Trophoblast cell (in vitro differentiated cells and primary cell): ENCODE results near the gene NDST1.

Source experiments
- DNase-seq, 2 donors: peaks; one replicate each; pipeline ENCODE4 v3.0.0-alpha.2; 2016
- H2AFZ ChIP-seq: 2 replicates; pipeline ENCODE4 v1.6.1; 2013; ENCODE audit warnings: low read length, moderate library complexity, mild to moderate bottlenecking; ENCODE audit not compliant: insufficient read depth, poor library complexity
- H2AK5ac ChIP-seq: 2 replicates; pipeline ENCODE4 v1.6.1; 2013; ENCODE audit warnings: mild to moderate bottlenecking, low read length
- H2BK120ac ChIP-seq: 2 replicates; pipeline ENCODE4 v1.6.1; 2013; ENCODE audit warnings: low read length, mild to moderate bottlenecking, moderate library complexity; ENCODE audit not compliant: insufficient read depth, poor library complexity
- H2BK12ac ChIP-seq: 2 replicates; pipeline ENCODE4 v1.6.1; 2013; ENCODE audit warnings: mild to moderate bottlenecking, low read length, moderate library complexity
- H2BK5ac ChIP-seq: 2 replicates; pipeline ENCODE4 v1.6.1; 2013; ENCODE audit warnings: low read length, low read depth, moderate library complexity, mild to moderate bottlenecking; ENCODE audit not compliant: poor library complexity
- H3K14ac ChIP-seq: 2 replicates; pipeline ENCODE4 v1.6.1; 2013; ENCODE audit warnings: mild to moderate bottlenecking, low read length
- H3K18ac ChIP-seq: 2 replicates; pipeline ENCODE4 v1.6.1; 2013; ENCODE audit warnings: mild to moderate bottlenecking, low read length
- H3K23ac ChIP-seq: 2 replicates; pipeline ENCODE4 v1.6.1; 2013; ENCODE audit warnings: low read length
- H3K27ac ChIP-seq: 2 replicates; pipeline ENCODE4 v1.5.1; 2013; ENCODE audit warnings: low read depth, mild to moderate bottlenecking, inconsistent platforms, low read length, moderate library complexity
- H3K27me3 ChIP-seq: 2 replicates; pipeline ENCODE4 v1.6.1; 2013; ENCODE audit warnings: inconsistent platforms, mild to moderate bottlenecking, low read length, moderate library complexity; ENCODE audit not compliant: insufficient read depth
- H3K36me3 ChIP-seq, 2 experiments: 1 replicate in 1 of 2; 2 replicates in 1 of 2; pipeline ENCODE4 v1.6.1; 2013; ENCODE audit warnings: low read length in 2 of 2, mild to moderate bottlenecking in 2 of 2, moderate library complexity in 1 of 2; ENCODE audit not compliant: insufficient read depth in 2 of 2, control insufficient read depth in 1 of 2
- H3K4ac ChIP-seq: 2 replicates; pipeline ENCODE4 v1.6.1; 2013; ENCODE audit warnings: low read depth, mild to moderate bottlenecking, low read length, moderate library complexity
- H3K4me1 ChIP-seq, 2 experiments: 1 replicate in 1 of 2; 2 replicates in 1 of 2; pipeline ENCODE4 v1.6.1; 2013; ENCODE audit warnings: low read length in 2 of 2, mild to moderate bottlenecking in 2 of 2, moderate library complexity in 1 of 2; ENCODE audit not compliant: insufficient read depth in 2 of 2, control insufficient read depth in 1 of 2
- H3K4me2 ChIP-seq: 2 replicates; pipeline ENCODE4 v1.6.1; 2013; ENCODE audit warnings: inconsistent platforms, mild to moderate bottlenecking, low read length, moderate library complexity
- H3K4me3 ChIP-seq: 2 replicates; pipeline ENCODE4 v1.5.1; 2013; ENCODE audit warnings: mild to moderate bottlenecking, low read depth, low read length, inconsistent platforms
- H3K79me1 ChIP-seq: one replicate; pipeline ENCODE4 v1.6.1; 2013; ENCODE audit warnings: low read length
- H3K79me2 ChIP-seq: 2 replicates; pipeline ENCODE4 v1.6.1; 2013; ENCODE audit warnings: low read length, mild to moderate bottlenecking; ENCODE audit not compliant: control insufficient read depth, insufficient read depth, poor library complexity
- H3K9ac ChIP-seq: 2 replicates; pipeline ENCODE4 v1.6.1; 2013; ENCODE audit warnings: mild to moderate bottlenecking, low read length
- H3K9me3 ChIP-seq: 2 replicates; pipeline ENCODE4 v1.6.1; 2013; ENCODE audit warnings: low read depth, mild to moderate bottlenecking, control low read depth, inconsistent platforms, low read length; ENCODE audit not compliant: insufficient read depth
- H4K12ac ChIP-seq: 2 replicates; pipeline ENCODE4 v1.6.1; 2013; ENCODE audit warnings: low read depth, mild to moderate bottlenecking, low read length, moderate library complexity
- H4K8ac ChIP-seq: 2 replicates; pipeline ENCODE4 v1.6.1; 2013; ENCODE audit warnings: low read depth, mild to moderate bottlenecking, low read length, moderate library complexity
- H4K91ac ChIP-seq: one replicate; pipeline ENCODE4 v1.6.1; 2013; ENCODE audit warnings: low read depth, mild to moderate bottlenecking, low read length, moderate library complexity
- WGBS: extraction: QIAGEN DNeasy Blood & Tissue Kit; methylation state at CpG from one replicate; pipeline ENCODE4 v1.1.7; 2013; ENCODE audit warnings: missing lambda C conversion rate; ENCODE audit not compliant: insufficient read length, insufficient coverage; ENCODE audit errors: extremely low coverage; 5-methylcytosine and 5-hydroxymethylcytosine counted together

Gene NDST1

DNA sequence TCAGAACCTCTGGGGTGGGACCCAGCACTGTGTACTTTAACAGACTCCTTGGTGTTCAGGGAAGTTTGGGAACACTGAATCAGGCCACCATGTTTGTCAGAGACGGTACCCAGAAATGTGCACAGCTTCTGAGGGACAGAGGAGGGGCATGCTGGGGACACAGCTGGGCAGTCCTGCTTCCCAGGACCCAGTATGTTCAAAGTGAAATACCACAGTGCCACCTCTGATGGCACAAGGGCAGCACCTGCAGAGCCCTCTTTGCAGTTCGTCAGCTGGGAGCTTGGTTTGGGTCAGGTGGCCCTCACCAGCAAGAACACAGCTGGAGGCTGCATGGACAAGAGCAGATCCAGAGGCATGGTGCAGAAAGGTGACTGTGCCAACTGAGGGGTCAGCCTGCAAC lies 51.2 kb downstream of the NDST1 start:
- H3K14ac ChIP-seq = no peak overlapping the region
- no peak overlapping the region for H2BK5ac ChIP-seq
- peaks cover 3% of the 10 kb centered on the region for H3K9me3 ChIP-seq
- H3K79me2 ChIP-seq = no peaks in the 10 kb centered on the region
- no peak overlapping the region for H2BK12ac ChIP-seq
- no peak overlapping the region for H4K91ac ChIP-seq
- H4K12ac ChIP-seq = no peak overlapping the region
- H3K9ac ChIP-seq = peak overlapping the region; percentile 10
- H4K8ac ChIP-seq = no peak overlapping the region
- no peak overlapping the region for H3K23ac ChIP-seq
- H2BK120ac ChIP-seq = no peak overlapping the region
- H3K4me3 ChIP-seq = no peak overlapping the region
- H2AK5ac ChIP-seq = no peak overlapping the region
- H2AFZ ChIP-seq = no peak overlapping the region
- peaks cover 32 to 47% of the 10 kb centered on the region in 2 experiments for H3K36me3 ChIP-seq
- no peaks in the 10 kb centered on the region for H3K27me3 ChIP-seq
- H3K27ac ChIP-seq = no peak overlapping the region
- no peak overlapping the region for H3K4ac ChIP-seq
- H3K18ac ChIP-seq = no peak overlapping the region
- H3K4me2 ChIP-seq = no peak overlapping the region
- peaks cover 7 to 9% of the 10 kb centered on the region in 2 experiments for H3K4me1 ChIP-seq
- WGBS = no CpG with 5 or more reads among the region's 2 CpGs
- H3K79me1 ChIP-seq = peaks cover 11% of the 10 kb centered on the region
- no peak for DNase-seq

GRCh38 chr5:150559701-150560100 lies 51.8 kb downstream of the NDST1 start:
- H3K27me3 ChIP-seq = no peaks in the 10 kb centered on the region
- no peak overlapping the region for H3K14ac ChIP-seq
- no peak overlapping the region for H4K8ac ChIP-seq

GRCh38 chr5:150560401-150561191 lies 52.7 kb downstream of the NDST1 start:
- no peak overlapping the region for H3K9ac ChIP-seq
- no peaks in the 10 kb centered on the region for H3K27me3 ChIP-seq
- no peaks in the 10 kb centered on the region for H3K9me3 ChIP-seq
- H2AK5ac ChIP-seq = no peak overlapping the region
- H3K4me3 ChIP-seq = no peak overlapping the region
- H2BK120ac ChIP-seq = no peak overlapping the region
- peaks cover 18 to 33% of the 10 kb centered on the region in 2 experiments for H3K36me3 ChIP-seq
- no peaks in the 10 kb centered on the region for H3K79me2 ChIP-seq
- H3K4ac ChIP-seq = no peak overlapping the region
- no peak overlapping the region for H3K23ac ChIP-seq
- no peak overlapping the region for H4K12ac ChIP-seq
- peaks cover 11% of the 10 kb centered on the region for H3K79me1 ChIP-seq
- no peak overlapping the region for H3K27ac ChIP-seq
- H4K8ac ChIP-seq = no peak overlapping the region
- H2BK12ac ChIP-seq = no peak overlapping the region
- no CpG with 5 or more reads among the region's 11 CpGs for WGBS
- H2AFZ ChIP-seq = no peak overlapping the region
- no peak overlapping the region for H3K18ac ChIP-seq
- H3K14ac ChIP-seq = no peak overlapping the region
- H3K4me2 ChIP-seq = no peak overlapping the region
- peaks cover 7 to 9% of the 10 kb centered on the region in 2 experiments for H3K4me1 ChIP-seq
- DNase-seq = peak; percentile 85 to 98
- no peak overlapping the region for H2BK5ac ChIP-seq
- H4K91ac ChIP-seq = no peak overlapping the region

More at GRCh38 chr5:150559701-150560100, 51.8 kb downstream of the NDST1 start:
- H3K9ac ChIP-seq = no peak overlapping the region
- peaks cover 11% of the 10 kb centered on the region for H3K79me1 ChIP-seq
- H3K4me3 ChIP-seq = no peak overlapping the region
- no peaks in the 10 kb centered on the region for H3K9me3 ChIP-seq
- no peak overlapping the region for H3K4ac ChIP-seq
- no peak overlapping the region for H3K18ac ChIP-seq
- H2BK5ac ChIP-seq = no peak overlapping the region
- H2AFZ ChIP-seq = no peak overlapping the region
- H3K27ac ChIP-seq = no peak overlapping the region
- no peak overlapping the region for H2AK5ac ChIP-seq
- no CpG with 5 or more reads among the region's 4 CpGs for WGBS
- H3K79me2 ChIP-seq = no peaks in the 10 kb centered on the region
- peak; percentile 41 to 64 for DNase-seq
- peak overlapping the region; percentile 39 for H4K12ac ChIP-seq
- no peak overlapping the region for H3K23ac ChIP-seq
- H3K4me1 ChIP-seq = peaks cover 7 to 9% of the 10 kb centered on the region in 2 experiments
- H2BK120ac ChIP-seq = no peak overlapping the region
- no peak overlapping the region for H2BK12ac ChIP-seq
- no peak overlapping the region for H3K4me2 ChIP-seq
- no peak overlapping the region for H4K91ac ChIP-seq
- peaks cover 27 to 42% of the 10 kb centered on the region in 2 experiments for H3K36me3 ChIP-seq

- H2AFZ ChIP-seq = no peak overlapping the region
- no peaks in the 10 kb centered on the region for H3K27me3 ChIP-seq
- no peak overlapping the region for H4K12ac ChIP-seq
- no CpG with 5 or more reads among the region's 2 CpGs for WGBS
- H3K4ac ChIP-seq = no peak overlapping the region
- H3K4me2 ChIP-seq = no peak overlapping the region
- no peak overlapping the region for H2BK5ac ChIP-seq
- H3K18ac ChIP-seq = no peak overlapping the region
- H3K79me2 ChIP-seq = no peaks in the 10 kb centered on the region
- peaks cover 12 to 27% of the 10 kb centered on the region in 2 experiments for H3K36me3 ChIP-seq
- H3K4me3 ChIP-seq = no peak overlapping the region
- no peaks in the 10 kb centered on the region for H3K9me3 ChIP-seq
- H2BK120ac ChIP-seq = no peak overlapping the region
- H2AK5ac ChIP-seq = no peak overlapping the region
- H2BK12ac ChIP-seq = no peak overlapping the region
- H3K14ac ChIP-seq = no peak overlapping the region
- H3K9ac ChIP-seq = no peak overlapping the region
- H4K8ac ChIP-seq = no peak overlapping the region
- no peak overlapping the region for H3K23ac ChIP-seq
- peaks cover 7 to 9% of the 10 kb centered on the region in 2 experiments for H3K4me1 ChIP-seq
- peak overlapping the region; percentile 32 for H4K91ac ChIP-seq
- no peak for DNase-seq
- no peak overlapping the region for H3K27ac ChIP-seq
- peaks cover 13% of the 10 kb centered on the region for H3K79me1 ChIP-seq
Observed at GRCh38 chr5:150561192-150561512, 53.2 kb downstream of the NDST1 start.
